ENCODE data around the gene HSPB3. TPM values are rescaled to one million over a fixed set of nuclear protein-coding genes. Genes with fewer than 3 reads are reported as not detected.

Gene HSPB3
- total and polyA plus RNA-seq, 8 donors, result 1.2 to 9.4 TPM; not detected in 6

DNA sequence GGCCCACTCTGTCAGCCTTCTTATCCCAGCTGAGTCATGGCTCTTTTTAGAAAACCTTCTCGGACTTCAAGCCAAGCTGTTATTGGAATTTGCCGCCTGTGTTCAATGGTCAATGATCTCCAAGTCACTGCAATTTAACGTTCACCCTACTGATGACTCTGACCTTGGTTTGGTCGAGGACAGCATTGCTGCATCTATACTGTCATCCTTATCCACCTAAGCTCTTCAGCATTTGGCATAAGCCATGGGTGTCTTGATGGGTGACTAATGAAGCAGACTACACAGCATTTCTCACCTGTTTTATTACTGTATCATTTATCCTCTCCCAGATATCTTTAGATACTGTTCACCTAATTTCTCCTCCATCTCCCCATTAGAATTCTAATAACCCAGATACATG lies 5.6 kb upstream of the HSPB3 start:
- Histone ChIP-seq H3K27me3 (peaks cover 0 to 4% (median 0%) of the 10 kb centered on the region in 3 donors), H3K9me3 (no peaks in the 10 kb centered on the region), H3K4me1 (no peaks in the 10 kb centered on the region), H3K4me3 (no peak overlapping the region), H3K27ac (no peak overlapping the region), H3K36me3 (no peaks in the 10 kb centered on the region)
- WGBS, 5 donors, result 72 to 89% (median 81%) methylated on average over 4 of the region's 4 CpGs
- intact Hi-C loops (cut with DNase I; ENCODE audit: low total_unique reads), result no loop called here
- DNase-seq, result no peak
- TF ChIP-seq EP300 (IDR thresholded peaks at IDR 0.05) (no peak), POLR2AphosphoS5 (IDR thresholded peaks at IDR 0.05) (no peak), POLR2A (IDR thresholded peaks at IDR 0.05) (no peak)
- TF ChIP-seq, protein P1, sequence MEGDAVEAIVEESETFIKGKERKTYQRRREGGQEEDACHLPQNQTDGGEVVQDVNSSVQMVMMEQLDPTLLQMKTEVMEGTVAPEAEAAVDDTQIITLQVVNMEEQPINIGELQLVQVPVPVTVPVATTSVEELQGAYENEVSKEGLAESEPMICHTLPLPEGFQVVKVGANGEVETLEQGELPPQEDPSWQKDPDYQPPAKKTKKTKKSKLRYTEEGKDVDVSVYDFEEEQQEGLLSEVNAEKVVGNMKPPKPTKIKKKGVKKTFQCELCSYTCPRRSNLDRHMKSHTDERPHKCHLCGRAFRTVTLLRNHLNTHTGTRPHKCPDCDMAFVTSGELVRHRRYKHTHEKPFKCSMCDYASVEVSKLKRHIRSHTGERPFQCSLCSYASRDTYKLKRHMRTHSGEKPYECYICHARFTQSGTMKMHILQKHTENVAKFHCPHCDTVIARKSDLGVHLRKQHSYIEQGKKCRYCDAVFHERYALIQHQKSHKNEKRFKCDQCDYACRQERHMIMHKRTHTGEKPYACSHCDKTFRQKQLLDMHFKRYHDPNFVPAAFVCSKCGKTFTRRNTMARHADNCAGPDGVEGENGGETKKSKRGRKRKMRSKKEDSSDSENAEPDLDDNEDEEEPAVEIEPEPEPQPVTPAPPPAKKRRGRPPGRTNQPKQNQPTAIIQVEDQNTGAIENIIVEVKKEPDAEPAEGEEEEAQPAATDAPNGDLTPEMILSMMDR (IDR thresholded peaks at IDR 0.05), result no peak

DNA sequence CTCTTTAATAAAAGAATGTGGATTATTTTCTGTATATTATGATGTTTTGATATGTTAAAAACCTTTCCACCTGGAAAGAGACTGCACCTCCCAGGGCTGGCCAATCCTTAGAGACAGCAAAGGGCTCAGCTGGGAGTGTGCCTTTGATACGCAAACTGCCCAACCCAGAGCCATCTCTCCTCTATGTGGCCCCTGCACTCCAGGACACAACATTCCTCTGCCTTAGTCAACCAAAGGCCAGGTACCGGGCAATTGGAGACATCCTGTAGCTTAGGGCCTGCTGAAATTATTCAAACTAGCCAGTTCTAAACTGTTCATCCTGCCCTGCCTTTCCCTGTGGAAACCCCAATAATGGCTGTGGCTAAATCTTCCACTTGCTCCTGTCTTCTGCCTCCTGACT lies 5.0 kb upstream of the HSPB3 start:
- WGBS, 5 donors, result 89 to 98% (median 94%) methylated on average over 2 of the region's 2 CpGs
- intact Hi-C loops (cut with DNase I; ENCODE audit: low total_unique reads), result no loop called here
- TF ChIP-seq POLR2AphosphoS5 (IDR thresholded peaks at IDR 0.05) (no peak), POLR2A (IDR thresholded peaks at IDR 0.05) (no peak), EP300 (IDR thresholded peaks at IDR 0.05) (no peak)
- TF ChIP-seq, protein P1 (IDR thresholded peaks at IDR 0.05), result no peak

DNA sequence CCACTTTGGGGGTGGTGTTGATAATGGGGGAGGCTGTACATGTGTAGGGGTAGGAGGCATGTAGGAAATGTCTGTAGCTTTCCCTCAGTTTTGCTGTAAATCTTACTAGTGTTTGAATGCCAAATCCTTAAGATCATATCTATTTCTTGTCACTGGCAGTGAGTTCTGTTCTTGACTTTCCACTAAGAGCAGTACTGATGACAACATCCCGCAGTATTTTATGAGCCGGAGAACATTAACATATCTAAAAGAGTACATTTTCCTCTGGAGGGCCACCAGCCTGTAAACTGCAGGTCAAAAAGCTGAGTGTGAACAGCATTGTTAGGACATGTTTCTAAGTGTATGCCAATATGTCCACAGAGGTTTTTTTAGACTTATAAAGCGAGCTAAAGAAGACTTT lies 2.5 kb upstream of the HSPB3 start:
- Histone ChIP-seq H3K9me3 (no peaks in the 10 kb centered on the region), H3K27ac (no peak overlapping the region), H3K4me1 (peaks cover 0 to 13% (median 5%) of the 10 kb centered on the region in 4 donors), H3K36me3 (no peaks in the 10 kb centered on the region), H3K27me3 (peaks cover 0 to 4% (median 0%) of the 10 kb centered on the region in 3 donors), H3K4me3 (no peak overlapping the region)
- intact Hi-C loops (cut with DNase I; ENCODE audit: low total_unique reads), result no loop called here
- TF ChIP-seq, protein P1 (IDR thresholded peaks at IDR 0.05), result no peak
- TF ChIP-seq POLR2AphosphoS5 (IDR thresholded peaks at IDR 0.05), result no peak
- no peak for TF ChIP-seq EP300 (IDR thresholded peaks at IDR 0.05)
- TF ChIP-seq POLR2A (IDR thresholded peaks at IDR 0.05), result no peak
- no peak for DNase-seq
- 70 to 93% (median 81%) methylated on average over 3 of the region's 3 CpGs for WGBS, 5 donors

More for the DNA sequence above, 5.0 kb upstream of the HSPB3 start:
- Histone ChIP-seq H3K4me1 (no peaks in the 10 kb centered on the region), H3K27ac (no peak overlapping the region), H3K4me3 (no peak overlapping the region), H3K9me3 (no peaks in the 10 kb centered on the region), H3K36me3 (no peaks in the 10 kb centered on the region), H3K27me3 (peaks cover 0 to 4% (median 0%) of the 10 kb centered on the region in 3 donors)
- no peak for DNase-seq

DNA sequence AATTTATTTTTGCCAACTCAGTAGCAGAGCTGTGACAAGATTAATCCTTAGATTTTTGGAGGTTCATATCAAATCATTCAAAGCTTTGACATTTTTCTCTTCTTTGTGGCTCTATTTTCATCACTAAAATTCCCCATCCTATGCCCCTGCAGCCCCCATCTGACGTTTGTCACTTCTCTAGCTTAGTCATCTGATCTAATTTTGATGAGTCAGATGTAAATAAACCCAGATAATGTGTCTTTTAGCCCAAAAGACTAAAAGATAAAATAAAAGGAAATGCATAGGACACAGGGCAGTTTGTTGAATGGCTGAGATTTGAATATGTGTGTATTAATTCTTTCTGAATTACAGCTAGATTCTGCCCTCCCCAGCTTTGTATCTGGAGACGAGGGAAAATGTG lies 897 bp upstream of the HSPB3 start:
- Histone ChIP-seq H3K36me3 (no peaks in the 10 kb centered on the region), H3K27me3 (peaks cover 0 to 4% (median 0%) of the 10 kb centered on the region in 3 donors), H3K9me3 (no peaks in the 10 kb centered on the region), H3K4me3 (no peak overlapping the region), H3K4me1 (peaks cover 0 to 13% (median 5%) of the 10 kb centered on the region in 4 donors), H3K27ac (no peak overlapping the region)
- 43 to 54% (median 46%) methylated on average over 2 of the region's 2 CpGs for WGBS, 5 donors
- DNase-seq, result no peak
- TF ChIP-seq EP300 (IDR thresholded peaks at IDR 0.05) (no peak), POLR2AphosphoS5 (IDR thresholded peaks at IDR 0.05) (no peak), POLR2A (IDR thresholded peaks at IDR 0.05) (no peak)
- TF ChIP-seq, protein P1 (IDR thresholded peaks at IDR 0.05), result no peak
- intact Hi-C loops (cut with DNase I; ENCODE audit: low total_unique reads), result no loop called here

All from stomach (tissue), 9 donors.